ENCODE measurements around the gene RMI2. TPM values are rescaled to one million over a fixed set of nuclear protein-coding genes. Genes with fewer than 3 reads are reported as not detected.

Gene RMI2
- total and polyA plus RNA-seq, 9 of the 15 experiments (the other 6 are each of a cell fraction or from before 2014, with no cell fraction given): 8.0 to 43.4 (median 32.5) TPM

GRCh38 chr16:11297492-11298142 lies 47.6 kb upstream of the RMI2 start (continued):
- TF ChIP-seq ZNF398 (CRISPR knock-in tag; IDR thresholded peaks at IDR 0.05) (no peak), ZNF316 (IDR thresholded peaks at IDR 0.05) (no peak), CTCF (IDR thresholded peaks at IDR 0.05 in 2 of 3, conservative IDR thresholded peaks at IDR 0.05 in 1 of 3; ENCODE audit: insufficient read depth in 2 of 3, low read depth in 1 of 3, low read length in 3 of 3) (no peak), POLR2H (tag; IDR thresholded peaks at IDR 0.05; ENCODE audit: low read depth) (no peak), CHD7 (IDR thresholded peaks at IDR 0.05; ENCODE audit: low read depth, low read length) (no peak), RBM25 (IDR thresholded peaks at IDR 0.05; ENCODE audit: low read depth, low read length, severe bottlenecking) (no peak), CHCHD3 (CRISPR knock-in tag; IDR thresholded peaks at IDR 0.05) (no peak), FOSL1 (tag; conservative IDR thresholded peaks at IDR 0.05) (no peak), KAT7 (CRISPR knock-in tag; IDR thresholded peaks at IDR 0.05; ENCODE audit: borderline replicate concordance) (no peak), FOXO4 (CRISPR knock-in tag; IDR thresholded peaks at IDR 0.05) (no peak)
